Right cardiac atrium (tissue), 5 donors: ENCODE measurements around the gene HAO1. TPM values are rescaled to one million over a fixed set of nuclear protein-coding genes. Genes with fewer than 3 reads are reported as not detected.

ENCODE experiments used
- ATAC-seq, 2 donors: fragments of 200-7000 bp; cut with Tn5 transposase; one replicate each; pipeline versions ENCODE4 v1.8.0 to v1.9.1; 2020; ENCODE audit warnings: moderate library complexity in 2 of 2, mild to moderate bottlenecking in 1 of 2
- DNase-seq, 3 donors: peaks; one replicate each; pipeline ENCODE4 v3.0.0-alpha.2; 2020
- H3K27ac ChIP-seq: one replicate; pipeline ENCODE4 v1.5.1; 2013; ENCODE audit warnings: mild to moderate bottlenecking, low read length, control low read depth, moderate library complexity
- H3K27me3 ChIP-seq: one replicate; pipeline ENCODE4 v1.6.1; 2013; ENCODE audit not compliant: control insufficient read depth, insufficient read depth
- H3K4me1 ChIP-seq: one replicate; pipeline ENCODE4 v1.6.1; 2013; ENCODE audit warnings: low read length; ENCODE audit not compliant: control insufficient read depth, insufficient read depth
- H3K4me3 ChIP-seq: one replicate; pipeline ENCODE4 v1.5.1; 2013; ENCODE audit warnings: low read length, control low read depth
- H3K9me3 ChIP-seq: one replicate; pipeline ENCODE4 v1.6.1; 2013; ENCODE audit warnings: low read length; ENCODE audit not compliant: control insufficient read depth
- WGBS: extraction: QIAGEN DNeasy Blood & Tissue Kit; methylation state at CpG from one replicate; pipeline ENCODE4 v1.1.7; 2013; 5-methylcytosine and 5-hydroxymethylcytosine counted together
- intact Hi-C, 4 donors: fragments of 100-400 bp; cut with DNase I; formaldehyde crosslinking; loops; one replicate each; pipeline versions ENCODE4 v1.11.0 to v1.14.0; 2022 to 2023
- polyA plus RNA-seq: library from polyadenylated mRNA; stranded (reverse); fragments of 200-250 nt; gene quantifications from one replicate; pipeline ENCODE4 v1.2.3, GENCODE V29; 2013
- total RNA-seq, 4 donors: library from RNA; stranded (reverse); fragmentation: NEBNext Ultra II Directional; extraction: Animal tissue kit (Norgen Biotek cat#: 25700); gene quantifications; one replicate each; pipeline ENCODE4 v1.2.1, GENCODE V29; 2021
- donor health status: healthy with polysubstance abuse.
- donor health status: DM: no; HTN: yes; CAD: no.
- donor health status: DM: no; HTN: no; CAD: no.
- donor health status: DM: no; HTN: yes; CAD: no; lungs with severe emphysema.
- donor health status: DM: yes; HTN: yes; CAD: no.

The HAO1 gene
- total and polyA plus RNA-seq, 5 donors = not detected

- Histone ChIP-seq H3K4me3 (no peak overlapping the region), H3K27ac (no peak overlapping the region), H3K27me3 (no peaks in the 10 kb centered on the region), H3K4me1 (no peaks in the 10 kb centered on the region), H3K9me3 (no peaks in the 10 kb centered on the region)
- ATAC-seq (no peak), DNase-seq (no peak)
- intact Hi-C loops = loop anchor here in 2 of 4 donors (10.0 kb wide), 2 partner anchors 784 to 794 kb away; no protein-coding TSS in a partner anchor
Measured at GRCh38 chr20:7930343-7930742, 9.9 kb downstream of the HAO1 start.

GRCh38 chr20:7926767-7927166 is 13.5 kb downstream of the HAO1 start:
- peak in 2 of 3 donors; percentile 17 to 49 for DNase-seq
- no peaks in the 10 kb centered on the region for H3K9me3 ChIP-seq
- no peaks in the 10 kb centered on the region for H3K4me1 ChIP-seq
- H3K4me3 ChIP-seq = no peak overlapping the region
- ATAC-seq = no peak
- H3K27ac ChIP-seq = no peak overlapping the region
- WGBS = 27% methylated on average over 1 of the region's 1 CpG
- H3K27me3 ChIP-seq = no peaks in the 10 kb centered on the region
- intact Hi-C loops = no loop called here

GRCh38 chr20:7926323-7926722 is 13.9 kb downstream of the HAO1 start:
- intact Hi-C loops = no loop called here
- DNase-seq (no peak), ATAC-seq (no peak)
- no peaks in the 10 kb centered on the region for H3K9me3 ChIP-seq
- WGBS = 64% methylated on average over 3 of the region's 3 CpGs
- no peak overlapping the region for H3K4me3 ChIP-seq
- H3K4me1 ChIP-seq = no peaks in the 10 kb centered on the region
- H3K27me3 ChIP-seq = no peaks in the 10 kb centered on the region
- H3K27ac ChIP-seq = no peak overlapping the region

- intact Hi-C loops = no loop called here
- Histone ChIP-seq H3K27ac (no peak overlapping the region), H3K27me3 (no peaks in the 10 kb centered on the region), H3K9me3 (no peaks in the 10 kb centered on the region), H3K4me1 (no peaks in the 10 kb centered on the region), H3K4me3 (no peak overlapping the region)
- DNase-seq (no peak), ATAC-seq (peak; percentile 26 to 61)
- 34% methylated on average over 3 of the region's 3 CpGs for WGBS
Measured at GRCh38 chr20:7924692-7925091, 15.6 kb downstream of the HAO1 start.

- Histone ChIP-seq H3K9me3 (no peaks in the 10 kb centered on the region), H3K4me3 (no peak overlapping the region), H3K4me1 (peaks cover 3% of the 10 kb centered on the region), H3K27ac (no peak overlapping the region), H3K27me3 (no peaks in the 10 kb centered on the region)
- DNase-seq (no peak), ATAC-seq (no peak)
- intact Hi-C loops = no loop called here
- WGBS = 95% methylated on average over 1 of the region's 1 CpG
Measured at GRCh38 chr20:7916648-7917047, 23.6 kb downstream of the HAO1 start.

- no peaks in the 10 kb centered on the region for H3K9me3 ChIP-seq
- H3K4me1 ChIP-seq = peaks cover 3% of the 10 kb centered on the region
- ATAC-seq (no peak), DNase-seq (no peak)
- H3K27me3 ChIP-seq = no peaks in the 10 kb centered on the region
- no peak overlapping the region for H3K27ac ChIP-seq
- 49% methylated on average over 3 of the region's 3 CpGs for WGBS
- H3K4me3 ChIP-seq = no peak overlapping the region
- intact Hi-C loops = no loop called here
Measured at GRCh38 chr20:7912551-7912950, 27.7 kb downstream of the HAO1 start.

GRCh38 chr20:7911586-7912330 is 28.5 kb downstream of the HAO1 start:
- ATAC-seq = peak; percentile 33 to 62
- H3K27ac ChIP-seq = no peak overlapping the region

GRCh38 chr20:7908905-7909304 is 31.4 kb downstream of the HAO1 start:
- H3K27me3 ChIP-seq = no peaks in the 10 kb centered on the region
- H3K4me1 ChIP-seq = peaks cover 3% of the 10 kb centered on the region
- no peak overlapping the region for H3K4me3 ChIP-seq
- WGBS = 33% methylated on average over 4 of the region's 4 CpGs
- peak in 1 of 2 donors; percentile 50 for ATAC-seq
- H3K27ac ChIP-seq = no peak overlapping the region
- no peaks in the 10 kb centered on the region for H3K9me3 ChIP-seq
- intact Hi-C loops = no loop called here
- peak in 1 of 3 donors; percentile 34 for DNase-seq

More at GRCh38 chr20:7911586-7912330, 28.5 kb downstream of the HAO1 start:
- peak in 1 of 3 donors; percentile 24 for DNase-seq
- Histone ChIP-seq H3K4me3 (no peak overlapping the region), H3K9me3 (no peaks in the 10 kb centered on the region), H3K27me3 (no peaks in the 10 kb centered on the region), H3K4me1 (peaks cover 3% of the 10 kb centered on the region)
- 55% methylated on average over 10 of the region's 10 CpGs for WGBS
- intact Hi-C loops = no loop called here

GRCh38 chr20:7903429-7903828 is 36.8 kb downstream of the HAO1 start:
- no peaks in the 10 kb centered on the region for H3K9me3 ChIP-seq
- no peak for ATAC-seq
- H3K27me3 ChIP-seq = no peaks in the 10 kb centered on the region
- no peak for DNase-seq
- no peak overlapping the region for H3K4me3 ChIP-seq
- WGBS = 90% methylated on average over 1 of the region's 1 CpG
- H3K27ac ChIP-seq = no peak overlapping the region
- intact Hi-C loops = no loop called here
- H3K4me1 ChIP-seq = no peaks in the 10 kb centered on the region

- no peak overlapping the region for H3K4me3 ChIP-seq
- intact Hi-C loops = no loop called here
- H3K9me3 ChIP-seq = no peaks in the 10 kb centered on the region
- no peak for DNase-seq
- WGBS = 61% methylated on average over 2 of the region's 2 CpGs
- no peaks in the 10 kb centered on the region for H3K27me3 ChIP-seq
- no peak for ATAC-seq
- no peaks in the 10 kb centered on the region for H3K4me1 ChIP-seq
- H3K27ac ChIP-seq = no peak overlapping the region
Measured at GRCh38 chr20:7902879-7903278, 37.4 kb downstream of the HAO1 start.

GRCh38 chr20:7897781-7898364 is 42.4 kb downstream of the HAO1 start:
- DNase-seq (no peak), ATAC-seq (no peak)
- Histone ChIP-seq H3K27ac (no peak overlapping the region), H3K9me3 (no peaks in the 10 kb centered on the region), H3K4me3 (no peak overlapping the region), H3K27me3 (no peaks in the 10 kb centered on the region), H3K4me1 (no peaks in the 10 kb centered on the region)
- intact Hi-C loops = no loop called here
- WGBS = 63% methylated on average over 2 of the region's 2 CpGs
